Tibial nerve (tissue), 4 donors: ENCODE results near the gene SIK2.

Source experiments
- CTCF ChIP-seq, 5 experiments: fragments of 200-600 bp in 3 of 5; fragments of 450-650 bp in 2 of 5; sonication (generic) in 3 of 5; IDR thresholded peaks; one replicate each; pipeline ENCODE4 v1.5.1; 2016 to 2019; ENCODE audit warnings: antibody characterized with exemption in 5 of 5, mild to moderate bottlenecking in 3 of 5, moderate library complexity in 2 of 5
- EP300 ChIP-seq, 2 donors: sonication (generic); formaldehyde crosslinking; IDR thresholded peaks; one replicate each; pipeline ENCODE4 v1.6.1; 2017; ENCODE audit warnings: antibody characterized with exemption in 2 of 2, mild to moderate bottlenecking in 1 of 2

DNA sequence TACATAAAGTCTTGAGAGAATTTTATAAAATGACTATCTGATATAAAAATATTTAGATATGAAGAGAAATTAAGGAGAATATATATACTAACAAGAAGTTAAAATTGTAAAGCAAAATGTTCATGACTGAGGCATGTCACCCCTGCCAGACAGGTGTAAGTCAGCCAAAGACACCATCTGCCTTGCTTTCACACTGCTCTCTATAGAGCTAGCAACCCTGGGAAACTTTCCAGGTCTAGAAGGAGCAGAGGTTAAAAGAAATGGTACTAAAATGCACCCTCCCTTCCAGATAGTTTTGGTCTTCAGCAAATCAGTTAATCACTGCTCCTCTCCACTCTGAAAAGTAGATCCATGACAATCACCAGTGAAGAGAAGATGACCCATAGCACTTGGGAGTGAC lies 147.4 kb downstream of the SIK2 start:
- TF ChIP-seq EP300 (IDR thresholded peaks at IDR 0.05) (no peak), CTCF (IDR thresholded peaks at IDR 0.05) (no peak)
